GM12872 (cell line): ENCODE measurements around the gene SRGAP3.

Source experiments
- CTCF ChIP-seq: IDR thresholded peaks from 3 replicates; pipeline ENCODE4 v1.5.1; 2011; ENCODE audit warnings: low read depth, mild to moderate bottlenecking, low read length, moderate library complexity; ENCODE audit not compliant: insufficient read depth

Gene SRGAP3

GRCh38 chr3:9019259-9019961 is 230.0 kb downstream of the SRGAP3 start:
- no peak for TF ChIP-seq CTCF

GRCh38 chr3:9015250-9015649 is 234.2 kb downstream of the SRGAP3 start:
- TF ChIP-seq CTCF = no peak

- no peak for TF ChIP-seq CTCF
These were observed 235.5 kb downstream of the SRGAP3 start for GRCh38 chr3:9013782-9014563.

- no peak for TF ChIP-seq CTCF
These were observed 236.9 kb downstream of the SRGAP3 start for GRCh38 chr3:9012521-9012920.

- no peak for TF ChIP-seq CTCF
These were observed 239.4 kb downstream of the SRGAP3 start for GRCh38 chr3:9009976-9010545.

GRCh38 chr3:9008550-9009255 is 240.7 kb downstream of the SRGAP3 start:
- no peak for TF ChIP-seq CTCF

GRCh38 chr3:9007928-9008327 is 241.5 kb downstream of the SRGAP3 start:
- no peak for TF ChIP-seq CTCF
